ENCODE measurements around the gene SLC6A6. TPM values are rescaled to one million over a fixed set of nuclear protein-coding genes. Genes with fewer than 3 reads are reported as not detected.
A peak's percentile ranks its signal among the peaks of the same experiment; 100 is the strongest.
"Not testable (repeated sequence)": the region's sequence is repeated elsewhere in the genome, so short reads cannot be mapped to it uniquely, and the experiment has no call there.

Gene SLC6A6
- total and polyA plus RNA-seq, 10 of the 15 experiments (the other 5 are each of a cell fraction or from before 2014, with no cell fraction given) = 5.6 to 47.0 (median 20.2) TPM

DNA sequence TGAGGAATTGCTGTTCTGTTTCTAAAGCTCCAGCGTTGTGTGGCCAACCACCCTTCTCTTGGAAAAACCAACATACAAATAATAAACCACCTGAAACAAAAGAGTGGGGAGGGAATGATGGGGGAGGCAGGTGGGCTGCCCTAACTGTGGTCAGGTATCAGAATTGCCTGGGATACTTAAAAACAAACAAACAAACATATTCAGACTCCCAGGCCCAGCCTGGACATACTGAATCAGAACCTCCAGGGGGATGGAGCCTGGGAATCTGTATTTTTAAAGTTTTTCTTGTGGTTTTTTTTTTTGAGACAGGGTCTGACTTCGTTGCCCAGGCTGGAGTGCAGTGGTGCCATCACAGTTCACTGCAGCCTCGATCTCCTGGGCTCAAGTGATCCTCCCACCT, 4.4 kb downstream of the SLC6A6 start (continued):
- TF ChIP-seq, protein P1, sequence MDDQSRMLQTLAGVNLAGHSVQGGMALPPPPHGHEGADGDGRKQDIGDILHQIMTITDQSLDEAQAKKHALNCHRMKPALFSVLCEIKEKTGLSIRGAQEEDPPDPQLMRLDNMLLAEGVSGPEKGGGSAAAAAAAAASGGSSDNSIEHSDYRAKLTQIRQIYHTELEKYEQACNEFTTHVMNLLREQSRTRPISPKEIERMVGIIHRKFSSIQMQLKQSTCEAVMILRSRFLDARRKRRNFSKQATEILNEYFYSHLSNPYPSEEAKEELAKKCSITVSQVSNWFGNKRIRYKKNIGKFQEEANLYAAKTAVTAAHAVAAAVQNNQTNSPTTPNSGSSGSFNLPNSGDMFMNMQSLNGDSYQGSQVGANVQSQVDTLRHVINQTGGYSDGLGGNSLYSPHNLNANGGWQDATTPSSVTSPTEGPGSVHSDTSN (IDR thresholded peaks at IDR 0.05; ENCODE audit: insufficient replicate concordance, low read depth, low read length) = no peak
- TF ChIP-seq SMC3 (IDR thresholded peaks at IDR 0.05; ENCODE audit: borderline replicate concordance, low read length) = no peak
- no peak for TF ChIP-seq SUZ12 (IDR thresholded peaks at IDR 0.05; ENCODE audit: unreplicated experiment)
- TF ChIP-seq, protein P2, sequence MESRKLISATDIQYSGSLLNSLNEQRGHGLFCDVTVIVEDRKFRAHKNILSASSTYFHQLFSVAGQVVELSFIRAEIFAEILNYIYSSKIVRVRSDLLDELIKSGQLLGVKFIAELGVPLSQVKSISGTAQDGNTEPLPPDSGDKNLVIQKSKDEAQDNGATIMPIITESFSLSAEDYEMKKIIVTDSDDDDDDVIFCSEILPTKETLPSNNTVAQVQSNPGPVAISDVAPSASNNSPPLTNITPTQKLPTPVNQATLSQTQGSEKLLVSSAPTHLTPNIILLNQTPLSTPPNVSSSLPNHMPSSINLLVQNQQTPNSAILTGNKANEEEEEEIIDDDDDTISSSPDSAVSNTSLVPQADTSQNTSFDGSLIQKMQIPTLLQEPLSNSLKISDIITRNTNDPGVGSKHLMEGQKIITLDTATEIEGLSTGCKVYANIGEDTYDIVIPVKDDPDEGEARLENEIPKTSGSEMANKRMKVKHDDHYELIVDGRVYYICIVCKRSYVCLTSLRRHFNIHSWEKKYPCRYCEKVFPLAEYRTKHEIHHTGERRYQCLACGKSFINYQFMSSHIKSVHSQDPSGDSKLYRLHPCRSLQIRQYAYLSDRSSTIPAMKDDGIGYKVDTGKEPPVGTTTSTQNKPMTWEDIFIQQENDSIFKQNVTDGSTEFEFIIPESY (IDR thresholded peaks at IDR 0.05) = no peak
- no peak for TF ChIP-seq HDGF (IDR thresholded peaks at IDR 0.05)
- TF ChIP-seq CBFB (IDR thresholded peaks at IDR 0.05; ENCODE audit: low read depth) = no peak
- TF ChIP-seq CBX5 (IDR thresholded peaks at IDR 0.05; ENCODE audit: low read depth) = no peak
- no peak for TF ChIP-seq IRF4 (IDR thresholded peaks at IDR 0.05; ENCODE audit: low read depth, low read length)
- no peak for TF ChIP-seq BHLHE40 (IDR thresholded peaks at IDR 0.05; ENCODE audit: borderline replicate concordance in 1 of 2, low read depth in 2 of 2, low read length in 1 of 2)

DNA sequence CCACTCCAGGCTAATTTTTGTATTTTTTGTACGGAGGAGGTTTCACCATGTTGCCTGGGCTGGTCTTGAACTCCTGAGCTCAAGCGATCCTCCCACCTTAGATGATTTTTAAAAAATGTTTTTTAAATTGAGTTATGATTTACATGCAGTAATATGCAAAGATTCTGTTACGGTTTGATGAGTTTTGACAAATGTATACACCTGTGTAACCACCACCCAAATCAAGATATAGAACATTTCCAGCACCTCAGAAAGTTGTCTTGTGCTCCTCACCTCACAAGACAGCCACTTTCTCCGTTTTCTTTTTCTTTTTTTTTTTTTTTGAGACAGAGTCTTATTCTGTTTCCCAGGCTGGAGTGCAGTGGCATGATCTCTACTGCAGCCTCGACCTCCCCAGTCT, 4.8 kb downstream of the SLC6A6 start:
- intact Hi-C loops (cut with micrococcal nuclease; ENCODE audit: unreplicated experiment) = no loop called here
- Histone ChIP-seq H3K4me2 (ENCODE audit: control insufficient read depth, insufficient read depth) (peak overlapping the region; percentile 26; the same call in 1 of the 2 replicates), H3K9me3 (replicated peaks; ENCODE audit: control insufficient read depth, insufficient read depth, low read length) (no peaks in the 10 kb centered on the region), H3K79me2 (ENCODE audit: control insufficient read depth, insufficient read depth, low read length) (peaks cover 47% of the 10 kb centered on the region), H3K4me3 (0 out of 2 replicates have a peak overlapping the region, but pooled peaks have one; percentile 15), H2AFZ (ENCODE audit: control insufficient read depth, low read depth, low read length) (no peak overlapping the region), H3K36me3 (ENCODE audit: control insufficient read depth in 2 of 2, insufficient read depth in 2 of 2, low read length in 1 of 2) (peaks cover 4 to 7% of the 10 kb centered on the region in 2 experiments; a peak in 3 of 4 replicates), H3K27me3 (replicated peaks in 1 of 2; ENCODE audit: control insufficient read depth in 2 of 2, insufficient read depth in 2 of 2, low read length in 1 of 2) (no peaks in the 10 kb centered on the region), H3K4me1 (ENCODE audit: control insufficient read depth, insufficient read depth, low read length) (peaks cover 35% of the 10 kb centered on the region), H3K9ac (ENCODE audit: control insufficient read depth, insufficient read depth, low read length) (no peak overlapping the region), H4K20me1 (ENCODE audit: control insufficient read depth, insufficient read depth) (peaks cover 5% of the 10 kb centered on the region; the same call in 1 of the 2 replicates), H3K27ac (ENCODE audit: control insufficient read depth, insufficient read depth) (no peak overlapping the region)
- SMC1A ChIA-PET (ENCODE audit: uncharacterized antibody, unreplicated experiment) = interaction anchor here (12.5 kb wide), 1 partner anchor 22 kb away, joined by 143 read pairs; no protein-coding TSS in a partner anchor
- ATAC-seq = no peak
- RAD21 ChIA-PET (ENCODE audit: unreplicated experiment) = interaction anchor here (9.2 kb wide), 1 partner anchor 22 kb away, joined by 144 read pairs; no protein-coding TSS in a partner anchor
- TF ChIP-seq SUZ12 (IDR thresholded peaks at IDR 0.05; ENCODE audit: unreplicated experiment) (no peak), BHLHE40 (IDR thresholded peaks at IDR 0.05; ENCODE audit: borderline replicate concordance in 1 of 2, low read depth in 2 of 2, low read length in 1 of 2) (no peak)
- CTCF ChIA-PET = interaction anchor here (0.9 to 9.7 kb wide), 3 partner anchors 15 to 23 kb away, joined by 3 to 96 read pairs (median 4); no protein-coding TSS in a partner anchor
- in situ Hi-C loops (cut with MboI) = no loop called here
- POLR2A ChIA-PET = interaction anchor here (0.6 to 1.0 kb wide), 2 partner anchors 21 to 27 kb away, joined by 4 to 5 read pairs; no protein-coding TSS in a partner anchor
- BruUV-seq (replicated peaks) = no TSS peak
- 46% methylated on average over 5 of the region's 5 CpGs for WGBS (ENCODE audit: insufficient coverage, insufficient replicate concordance, low lambda C conversion rate, missing lambda C conversion rate)
- no peak for DNase-seq (ENCODE audit: low read depth, low spot score)
- peak; percentile 57 for FAIRE-seq

DNA sequence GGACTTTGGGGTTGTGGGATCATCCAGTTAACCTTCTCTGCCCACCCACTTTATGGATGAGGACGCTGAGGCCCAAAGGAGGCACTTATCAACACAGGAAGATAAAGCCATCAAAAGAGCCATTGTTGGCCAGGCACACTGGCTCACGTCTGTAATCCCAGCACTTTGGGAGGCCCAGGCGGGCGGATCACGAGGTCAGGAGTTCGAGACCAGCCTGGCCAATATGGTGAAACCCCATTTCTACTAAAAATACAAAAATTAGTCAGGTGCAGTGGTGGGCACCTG, 7.3 kb downstream of the SLC6A6 start:
- RAD21 ChIA-PET (ENCODE audit: unreplicated experiment); BruUV-seq (replicated peaks); DNase-seq (ENCODE audit: low read depth, low spot score); H3K9me3 ChIP-seq (replicated peaks; ENCODE audit: control insufficient read depth, insufficient read depth, low read length); intact Hi-C loops (cut with micrococcal nuclease; ENCODE audit: unreplicated experiment); FAIRE-seq; H3K36me3 ChIP-seq (ENCODE audit: control insufficient read depth in 2 of 2, insufficient read depth in 2 of 2, low read length in 1 of 2); H3K27ac ChIP-seq (ENCODE audit: control insufficient read depth, insufficient read depth); CTCF ChIA-PET; in situ Hi-C loops (cut with MboI); H3K4me2 ChIP-seq (ENCODE audit: control insufficient read depth, insufficient read depth); H3K27me3 ChIP-seq (replicated peaks in 1 of 2; ENCODE audit: control insufficient read depth in 2 of 2, insufficient read depth in 2 of 2, low read length in 1 of 2); H3K9ac ChIP-seq (ENCODE audit: control insufficient read depth, insufficient read depth, low read length); H4K20me1 ChIP-seq (ENCODE audit: control insufficient read depth, insufficient read depth); ATAC-seq; POLR2A ChIA-PET; H3K4me3 ChIP-seq; H2AFZ ChIP-seq (ENCODE audit: control insufficient read depth, low read depth, low read length): not testable (repeated sequence)
- SMC1A ChIA-PET (ENCODE audit: uncharacterized antibody, unreplicated experiment) = interaction anchor here (12.5 kb wide), 1 partner anchor 19 kb away, joined by 143 read pairs; no protein-coding TSS in a partner anchor
- H3K4me1 ChIP-seq (ENCODE audit: control insufficient read depth, insufficient read depth, low read length) = peaks cover 30% of the 10 kb centered on the region
- H3K79me2 ChIP-seq (ENCODE audit: control insufficient read depth, insufficient read depth, low read length) = peaks cover 28% of the 10 kb centered on the region
- 93% methylated on average over 6 of the region's 6 CpGs for WGBS (ENCODE audit: insufficient coverage, insufficient replicate concordance, low lambda C conversion rate, missing lambda C conversion rate)

All from GM12878 (cell line).